Measurements from ENCODE around the gene BBLN. TPM values are rescaled to one million over a fixed set of nuclear protein-coding genes. Genes with fewer than 3 reads are reported as not detected.
"Not testable (repeated sequence)": the region's sequence is repeated elsewhere in the genome, so short reads cannot be mapped to it uniquely, and the experiment has no call there.

Gene BBLN
- polyA plus RNA-seq, 1 experiment = 60.4 TPM

GRCh38 chr9:128128836-128129590 lies 31.1 kb upstream of the BBLN start:
- H3K4me3 ChIP-seq (ENCODE audit: low read depth, low read length) = peak overlapping the region; percentile 90
- peaks cover 9% of the 10 kb centered on the region for H3K27me3 ChIP-seq (ENCODE audit: control insufficient read depth, insufficient read depth, low read length)
- ChIA-PET CTCF (interaction anchor here (0.9 to 6.1 kb wide), 10 partner anchors 12 to 187 kb away, joined by 3 to 56 read pairs (median 3); no protein-coding TSS in a partner anchor), POLR2A (interaction anchor here (0.6 kb wide), 2 partner anchors 70 to 153 kb away, joined by 4 to 6 read pairs; no protein-coding TSS in a partner anchor)
- no peaks in the 10 kb centered on the region for H3K36me3 ChIP-seq (ENCODE audit: control insufficient read depth, insufficient read depth, low read length)
- no peak for DNase-seq (ENCODE audit: low read depth)
- no peak for TF ChIP-seq CTCF (IDR thresholded peaks at IDR 0.05; ENCODE audit: insufficient read depth, low read depth, low read length)

GRCh38 chr9:128129976-128130590 lies 30.0 kb upstream of the BBLN start:
- H3K4me3 ChIP-seq (ENCODE audit: low read depth, low read length); DNase-seq (ENCODE audit: low read depth); POLR2A ChIA-PET; H3K36me3 ChIP-seq (ENCODE audit: control insufficient read depth, insufficient read depth, low read length); H3K27me3 ChIP-seq (ENCODE audit: control insufficient read depth, insufficient read depth, low read length): not testable (repeated sequence)
- CTCF ChIA-PET = interaction anchor here (0.8 to 6.1 kb wide), 5 partner anchors 12 to 57 kb away, joined by 3 to 56 read pairs (median 3); no protein-coding TSS in a partner anchor
- peak; percentile 30 for TF ChIP-seq CTCF (IDR thresholded peaks at IDR 0.05; ENCODE audit: insufficient read depth, low read depth, low read length)

DNA sequence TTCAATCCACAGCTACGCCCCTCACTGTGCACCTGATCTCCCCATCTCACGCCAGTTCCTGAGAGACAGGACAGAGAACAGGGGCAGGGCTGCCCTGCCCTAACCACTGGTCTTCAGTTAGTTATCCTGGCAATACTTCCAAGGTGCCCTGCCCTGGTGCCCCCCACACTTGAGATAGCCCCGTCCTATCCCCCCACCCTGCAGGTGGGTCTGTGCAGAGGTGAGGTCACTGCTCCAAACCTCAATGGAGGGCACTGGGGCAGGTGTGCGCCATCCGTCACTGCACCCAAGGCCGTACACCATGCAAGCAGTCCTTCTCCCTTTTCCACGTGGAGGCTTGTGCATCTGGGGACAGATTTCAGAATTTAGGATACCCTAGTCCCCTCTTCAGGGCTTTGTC lies 29.4 kb upstream of the BBLN start:
- H3K27me3 ChIP-seq (ENCODE audit: control insufficient read depth, insufficient read depth, low read length) = peaks cover 12% of the 10 kb centered on the region
- H3K36me3 ChIP-seq (ENCODE audit: control insufficient read depth, insufficient read depth, low read length); H3K4me3 ChIP-seq (ENCODE audit: low read depth, low read length); POLR2A ChIA-PET; DNase-seq (ENCODE audit: low read depth): not testable (repeated sequence)
- CTCF ChIA-PET = interaction anchor here (0.8 to 1.7 kb wide), 2 partner anchors 11 to 30 kb away, joined by 3 read pairs; no protein-coding TSS in a partner anchor

GRCh38 chr9:128131346-128131745 lies 28.7 kb upstream of the BBLN start:
- CTCF ChIA-PET = interaction anchor here (1.0 to 1.1 kb wide), 2 partner anchors 14 to 18 kb away, joined by 3 read pairs; no protein-coding TSS in a partner anchor
- H3K27me3 ChIP-seq (ENCODE audit: control insufficient read depth, insufficient read depth, low read length) = peaks cover 12% of the 10 kb centered on the region
- H3K36me3 ChIP-seq (ENCODE audit: control insufficient read depth, insufficient read depth, low read length); H3K4me3 ChIP-seq (ENCODE audit: low read depth, low read length); POLR2A ChIA-PET; DNase-seq (ENCODE audit: low read depth): not testable (repeated sequence)

GRCh38 chr9:128132139-128132538 lies 27.9 kb upstream of the BBLN start:
- DNase-seq (ENCODE audit: low read depth); H3K4me3 ChIP-seq (ENCODE audit: low read depth, low read length); H3K36me3 ChIP-seq (ENCODE audit: control insufficient read depth, insufficient read depth, low read length); POLR2A ChIA-PET: not testable (repeated sequence)
- CTCF ChIA-PET = interaction anchor here (1.0 to 1.1 kb wide), 2 partner anchors 15 to 19 kb away, joined by 3 read pairs; no protein-coding TSS in a partner anchor
- H3K27me3 ChIP-seq (ENCODE audit: control insufficient read depth, insufficient read depth, low read length) = peaks cover 12% of the 10 kb centered on the region

- H3K4me3 ChIP-seq (ENCODE audit: low read depth, low read length); POLR2A ChIA-PET; DNase-seq (ENCODE audit: low read depth); CTCF ChIA-PET; H3K36me3 ChIP-seq (ENCODE audit: control insufficient read depth, insufficient read depth, low read length): not testable (repeated sequence)
- peaks cover 12% of the 10 kb centered on the region for H3K27me3 ChIP-seq (ENCODE audit: control insufficient read depth, insufficient read depth, low read length)
Measured at GRCh38 chr9:128135561-128135960, 24.5 kb upstream of the BBLN start.
